HepG2 (cell line): ENCODE measurements around the gene SUCLG2. TPM values are rescaled to one million over a fixed set of nuclear protein-coding genes. Genes with fewer than 3 reads are reported as not detected.

Source experiments
- ATAC-seq: fragments of 200-7000 bp; cut with Tn5 transposase; 3 replicates; pipeline ENCODE4 v1.9.1; 2020; ENCODE audit warnings: mild to moderate bottlenecking, moderate library complexity
- BruUV-seq: library from RNA; stranded (reverse); fragments of 400-500 nt; replicated peaks from 2 replicates; lab custom pipeline; 2021; lab: Mats Ljungman, UMichigan
- CTCF ChIA-PET: fragments of 300-600 bp; formaldehyde crosslinking; extraction: SDS; loops from one replicate; lab custom pipeline; 2021; ENCODE audit warnings: low total read pairs, inconsistent platforms, low intra/inter-chr PET ratio; lab: Yijun Ruan, JAX
- POLR2A ChIA-PET: fragments of 350-600 bp; sonication (Branson Sonifier 250); formaldehyde crosslinking; loops from one replicate; lab custom pipeline; 2020; ENCODE audit warnings: antibody characterized with exemption, inconsistent platforms; lab: Yijun Ruan, JAX
- DNase-seq: peaks from one replicate; pipeline ENCODE4 v3.0.0-alpha.2; 2015; ENCODE audit warnings: low spot score
- FAIRE-seq: peaks from 3 replicates; lab custom pipeline; 2011; peaks lifted over from hg19 to GRCh38; lab: Jason Lieb, UNC
- H2AFZ ChIP-seq: one replicate; pipeline ENCODE4 v1.6.1; 2011; ENCODE audit warnings: low read length, inconsistent platforms
- H3K27ac ChIP-seq: fragments of 300-600 bp; 3 replicates; pipeline ENCODE4 v1.8.0; 2011; ENCODE audit warnings: mixed run types, mild to moderate bottlenecking, mixed read lengths, low read length, inconsistent platforms; ENCODE audit not compliant: insufficient read depth; ENCODE audit errors: extremely low read length
- H3K27me3 ChIP-seq, 2 experiments: fragments of 200-600 bp in 1 of 2; 2 replicates in 1 of 2; 3 replicates in 1 of 2; pipeline versions ENCODE4 v1.6.0 to v1.8.0; 2011; ENCODE audit warnings: low read length in 2 of 2, mild to moderate bottlenecking in 2 of 2, moderate library complexity in 2 of 2, inconsistent platforms in 1 of 2; ENCODE audit not compliant: insufficient read depth in 2 of 2, control insufficient read depth in 1 of 2
- H3K36me3 ChIP-seq, 2 experiments: fragments of 200-600 bp in 1 of 2; replicated peaks in 1 of 2; 2 replicates in 1 of 2; 3 replicates in 1 of 2; pipeline versions ENCODE4 v1.5.1 to v1.8.0; 2011; ENCODE audit warnings: low read length in 2 of 2, inconsistent platforms in 1 of 2; ENCODE audit not compliant: insufficient read depth in 2 of 2, control insufficient read depth in 1 of 2
- H3K4me1 ChIP-seq: 2 replicates; pipeline ENCODE4 v1.5.1; 2012; ENCODE audit warnings: low read length, inconsistent platforms; ENCODE audit not compliant: insufficient read depth
- H3K4me2 ChIP-seq: 2 replicates; pipeline ENCODE4 v1.6.0; 2011; ENCODE audit warnings: low read depth, low read length, inconsistent platforms
- H3K4me3 ChIP-seq, 3 experiments: fragments of 200-600 bp in 1 of 3; sonication (generic), shearing (Covaris generic) in 1 of 3; replicated peaks in 1 of 3; 2 replicates each; pipeline ENCODE4 v1.5.1; 2011 to 2016; ENCODE audit warnings: low read length in 3 of 3, inconsistent platforms in 2 of 3, low read depth in 2 of 3, mild to moderate bottlenecking in 2 of 3, control low read depth in 1 of 3, mixed read lengths in 1 of 3; ENCODE audit not compliant: insufficient read depth in 1 of 3
- H3K79me2 ChIP-seq: one replicate; pipeline ENCODE4 v1.6.1; 2011; ENCODE audit warnings: low read length, inconsistent platforms; ENCODE audit not compliant: insufficient read depth
- H3K9ac ChIP-seq: 2 replicates; pipeline ENCODE4 v1.6.0; 2011; ENCODE audit warnings: mild to moderate bottlenecking, low read depth, low read length, inconsistent platforms; ENCODE audit not compliant: insufficient read depth
- H3K9me3 ChIP-seq: 2 replicates; pipeline ENCODE4 v1.5.1; 2012; ENCODE audit warnings: mild to moderate bottlenecking, low read length
- H4K20me1 ChIP-seq: 2 replicates; pipeline ENCODE4 v1.6.0; 2011; ENCODE audit warnings: inconsistent platforms, mild to moderate bottlenecking, low read length, moderate library complexity; ENCODE audit not compliant: insufficient read depth
- CAMTA2 ChIP-seq: sonication (generic); formaldehyde crosslinking; IDR thresholded peaks from 2 replicates; pipeline ENCODE4 v1.4.0; 2020; ENCODE audit warnings: mild to moderate bottlenecking, missing genetic modification reagents, borderline replicate concordance
- FOXJ3 ChIP-seq: sonication (generic); formaldehyde crosslinking; IDR thresholded peaks from 2 replicates; pipeline ENCODE4 v1.4.0; 2020; ENCODE audit warnings: missing genetic modification reagents, mild to moderate bottlenecking, borderline replicate concordance
- GTF2F1 ChIP-seq: fragments of 150-350 bp; IDR thresholded peaks from 2 replicates; pipeline ENCODE4 v1.6.1; 2014; ENCODE audit warnings: low read length
- HOXD1 ChIP-seq: sonication (generic); formaldehyde crosslinking; IDR thresholded peaks from 2 replicates; pipeline ENCODE4 v1.5.0; 2020; ENCODE audit warnings: missing genetic modification reagents
- MTF2 ChIP-seq: sonication (generic); formaldehyde crosslinking; IDR thresholded peaks from 2 replicates; pipeline ENCODE4 v1.5.0; 2020; ENCODE audit warnings: missing genetic modification reagents, borderline replicate concordance
- NFIC ChIP-seq: IDR thresholded peaks from 2 replicates; pipeline ENCODE4 v1.6.1; 2012; ENCODE audit warnings: mild to moderate bottlenecking, low read length, inconsistent platforms
- U2AF2 ChIP-seq: fragments of 200-400 bp; formaldehyde crosslinking; IDR thresholded peaks from 2 replicates; pipeline ENCODE4 v1.6.1; 2017; ENCODE audit warnings: low read depth, mild to moderate bottlenecking, low read length
- ZFP41 ChIP-seq: sonication (generic); formaldehyde crosslinking; IDR thresholded peaks from 2 replicates; pipeline ENCODE4 v1.4.0; 2020; ENCODE audit warnings: mild to moderate bottlenecking, missing genetic modification reagents, borderline replicate concordance
- ZNF232 ChIP-seq: sonication (generic); formaldehyde crosslinking; IDR thresholded peaks from 2 replicates; pipeline ENCODE4 v1.4.0; 2020; ENCODE audit warnings: missing genetic modification reagents, borderline replicate concordance
- ZNF296 ChIP-seq: sonication (generic); formaldehyde crosslinking; conservative IDR thresholded peaks from 2 replicates; pipeline ENCODE4 v1.5.0; 2020; ENCODE audit warnings: mild to moderate bottlenecking, missing genetic modification reagents
- ZNF619 ChIP-seq: sonication (generic); formaldehyde crosslinking; IDR thresholded peaks from 2 replicates; pipeline ENCODE4 v1.4.0; 2020; ENCODE audit warnings: mild to moderate bottlenecking, missing genetic modification reagents
- WGBS: methylation state at CpG from one replicate; pipeline ENCODE4 v1.1.6; 2017; ENCODE audit warnings: low lambda C conversion rate; 5-methylcytosine and 5-hydroxymethylcytosine counted together
- in situ Hi-C: cut with HindIII; loops from 2 replicates; pipeline ENCODE4 v1.10.0; 2017; ENCODE audit warnings: low pct_unique_long_range_greater_than_20kb; ENCODE audit not compliant: extremely low pct_ligation_motif_present
- intact Hi-C: fragments of 100-400 bp; cut with micrococcal nuclease; formaldehyde crosslinking; loops from one replicate; pipeline ENCODE4 v1.10.0; 2022; ENCODE audit not compliant: unreplicated experiment
- polyA plus RNA-seq, 8 experiments: library from polyadenylated mRNA; depleted of rRNA in 3 of 8; stranded (reverse) in 7 of 8; unstranded in 1 of 8; fragments of >200 nt; fragmentation: Illumina TruSeq in 4 of 8; extraction: Trizol in 4 of 8; gene quantifications; 2 replicates each; pipeline versions ENCODE4 v1.2.1 to v1.2.3, GENCODE V29; 2011 to 2016; ENCODE audit warnings: low read depth in 4 of 8, missing spikeins in 1 of 8, mixed read lengths in 1 of 8; ENCODE audit not compliant: insufficient read depth in 1 of 8
- total RNA-seq, 5 experiments: library from RNA; depleted of rRNA; stranded (reverse); fragments of >200 nt; fragmentation: Illumina TruSeq; extraction: Trizol; gene quantifications; 2 replicates each; pipeline ENCODE4 v1.2.3, GENCODE V29; 2016; ENCODE audit warnings: low read depth in 1 of 5
- TF ChIP-seq, protein P1 (sequence below): sonication (generic); formaldehyde crosslinking; IDR thresholded peaks from 2 replicates; pipeline ENCODE4 v1.8.0; 2022; ENCODE audit warnings: missing genetic modification reagents, mild to moderate bottlenecking, borderline replicate concordance
- TF ChIP-seq, protein P2 (sequence below): IDR thresholded peaks from 2 replicates; pipeline ENCODE4 v1.6.1; 2016; ENCODE audit warnings: missing compliant biosample characterization, missing genetic modification reagents, borderline replicate concordance

Gene SUCLG2
- total and polyA plus RNA-seq, 2 of the 13 experiments (the other 11 are each of a cell fraction or from before 2014, with no cell fraction given), result 21.4 to 64.9 TPM

GRCh38 chr3:67691207-67691606 lies 36.8 kb upstream of the SUCLG2 start:
- no peak overlapping the region for H3K4me2 ChIP-seq
- no peak overlapping the region for H3K4me3 ChIP-seq

More at GRCh38 chr3:67691207-67691606, 36.8 kb upstream of the SUCLG2 start:
- Histone ChIP-seq H3K36me3 (no peaks in the 10 kb centered on the region), H3K27ac (no peak overlapping the region), H4K20me1 (no peaks in the 10 kb centered on the region), H3K9me3 (no peaks in the 10 kb centered on the region), H3K27me3 (no peaks in the 10 kb centered on the region), H3K79me2 (no peaks in the 10 kb centered on the region), H3K4me1 (0 out of 2 replicates have a peak, but pooled peaks cover 8% of the 10 kb centered on the region), H3K9ac (no peak overlapping the region), H2AFZ (no peak overlapping the region)
- in situ Hi-C loops (no loop called here), intact Hi-C loops (no loop called here)
- FAIRE-seq (no peak), DNase-seq (no peak), ATAC-seq (no peak)
- BruUV-seq, result no TSS peak
- TF ChIP-seq NFIC (no peak), CAMTA2 (CRISPR knock-in tag) (no peak), ZNF619 (CRISPR knock-in tag) (no peak), ZNF232 (CRISPR knock-in tag) (no peak), HOXD1 (CRISPR knock-in tag) (no peak), GTF2F1 (no peak), ZNF296 (CRISPR knock-in tag) (no peak), U2AF2 (no peak), ZFP41 (CRISPR knock-in tag) (no peak), MTF2 (CRISPR knock-in tag) (no peak), FOXJ3 (CRISPR knock-in tag) (no peak)
- TF ChIP-seq, protein P1, sequence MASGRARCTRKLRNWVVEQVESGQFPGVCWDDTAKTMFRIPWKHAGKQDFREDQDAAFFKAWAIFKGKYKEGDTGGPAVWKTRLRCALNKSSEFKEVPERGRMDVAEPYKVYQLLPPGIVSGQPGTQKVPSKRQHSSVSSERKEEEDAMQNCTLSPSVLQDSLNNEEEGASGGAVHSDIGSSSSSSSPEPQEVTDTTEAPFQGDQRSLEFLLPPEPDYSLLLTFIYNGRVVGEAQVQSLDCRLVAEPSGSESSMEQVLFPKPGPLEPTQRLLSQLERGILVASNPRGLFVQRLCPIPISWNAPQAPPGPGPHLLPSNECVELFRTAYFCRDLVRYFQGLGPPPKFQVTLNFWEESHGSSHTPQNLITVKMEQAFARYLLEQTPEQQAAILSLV, result no peak
- TF ChIP-seq, protein P2, sequence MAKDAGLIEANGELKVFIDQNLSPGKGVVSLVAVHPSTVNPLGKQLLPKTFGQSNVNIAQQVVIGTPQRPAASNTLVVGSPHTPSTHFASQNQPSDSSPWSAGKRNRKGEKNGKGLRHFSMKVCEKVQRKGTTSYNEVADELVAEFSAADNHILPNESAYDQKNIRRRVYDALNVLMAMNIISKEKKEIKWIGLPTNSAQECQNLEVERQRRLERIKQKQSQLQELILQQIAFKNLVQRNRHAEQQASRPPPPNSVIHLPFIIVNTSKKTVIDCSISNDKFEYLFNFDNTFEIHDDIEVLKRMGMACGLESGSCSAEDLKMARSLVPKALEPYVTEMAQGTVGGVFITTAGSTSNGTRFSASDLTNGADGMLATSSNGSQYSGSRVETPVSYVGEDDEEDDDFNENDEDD (CRISPR knock-in tag), result no peak
- CTCF ChIA-PET, result no interaction called here
- POLR2A ChIA-PET, result interaction anchor here (1.2 kb wide), 1 partner anchor 36 kb away, joined by 4 read pairs; no protein-coding TSS in a partner anchor
- 94% methylated on average over 1 of the region's 1 CpG for WGBS
